ENCODE measurements around the gene BEGAIN. TPM values are rescaled to one million over a fixed set of nuclear protein-coding genes. Genes with fewer than 3 reads are reported as not detected.

Gene BEGAIN
- total and polyA plus RNA-seq, 2 donors, result 0.42 to 1.0 TPM

- peaks cover 9 to 11% of the 10 kb centered on the region in 2 donors for H3K4me1 ChIP-seq (ENCODE audit: control insufficient read depth in 2 of 2, insufficient read depth in 2 of 2, low read length in 2 of 2)
- no peak overlapping the region for H3K4me3 ChIP-seq (ENCODE audit: low read length in 2 of 2)
- H3K36me3 ChIP-seq (ENCODE audit: control insufficient read depth in 2 of 2, insufficient read depth in 2 of 2, low read length in 1 of 2), result no peaks in the 10 kb centered on the region
- H3K27me3 ChIP-seq (ENCODE audit: control insufficient read depth in 2 of 2, insufficient read depth in 1 of 2, low read length in 1 of 2), result peaks cover 0 to 2% of the 10 kb centered on the region in 2 donors
- no peak overlapping the region for H3K27ac ChIP-seq (ENCODE audit: low read depth in 1 of 2, low read length in 1 of 2)
- WGBS, result 97% methylated on average over 28 of the region's 28 CpGs
- no peaks in the 10 kb centered on the region for H3K9me3 ChIP-seq (ENCODE audit: control insufficient read depth in 2 of 2, insufficient read depth in 1 of 2, low read length in 1 of 2)
- DNase-seq (ENCODE audit: low read depth in 6 of 9, low spot score in 9 of 9), result no peak
These were observed 46.9 kb downstream of the BEGAIN start for GRCh38 chr14:100540141-100540925.

GRCh38 chr14:100539766-100540140 lies 47.5 kb downstream of the BEGAIN start:
- DNase-seq (ENCODE audit: low read depth in 6 of 9, low spot score in 9 of 9), result no peak
- Histone ChIP-seq H3K4me1 (ENCODE audit: control insufficient read depth in 2 of 2, insufficient read depth in 2 of 2, low read length in 2 of 2) (peaks cover 15 to 16% of the 10 kb centered on the region in 2 donors), H3K27ac (ENCODE audit: low read depth in 1 of 2, low read length in 1 of 2) (no peak overlapping the region), H3K9me3 (ENCODE audit: control insufficient read depth in 2 of 2, insufficient read depth in 1 of 2, low read length in 1 of 2) (no peaks in the 10 kb centered on the region), H3K36me3 (ENCODE audit: control insufficient read depth in 2 of 2, insufficient read depth in 2 of 2, low read length in 1 of 2) (peaks cover 0 to 5% of the 10 kb centered on the region in 2 donors), H3K4me3 (ENCODE audit: low read length in 2 of 2) (no peak overlapping the region), H3K27me3 (ENCODE audit: control insufficient read depth in 2 of 2, insufficient read depth in 1 of 2, low read length in 1 of 2) (peaks cover 0 to 1% of the 10 kb centered on the region in 2 donors)
- WGBS, result 96% methylated on average over 13 of the region's 13 CpGs

- Histone ChIP-seq H3K36me3 (ENCODE audit: control insufficient read depth in 2 of 2, insufficient read depth in 2 of 2, low read length in 1 of 2) (peaks cover 0 to 7% of the 10 kb centered on the region in 2 donors), H3K4me3 (ENCODE audit: low read length in 2 of 2) (no peak overlapping the region), H3K27ac (ENCODE audit: low read depth in 1 of 2, low read length in 1 of 2) (no peak overlapping the region), H3K9me3 (ENCODE audit: control insufficient read depth in 2 of 2, insufficient read depth in 1 of 2, low read length in 1 of 2) (no peaks in the 10 kb centered on the region), H3K27me3 (ENCODE audit: control insufficient read depth in 2 of 2, insufficient read depth in 1 of 2, low read length in 1 of 2) (no peaks in the 10 kb centered on the region), H3K4me1 (ENCODE audit: control insufficient read depth in 2 of 2, insufficient read depth in 2 of 2, low read length in 2 of 2) (peaks cover 21 to 23% of the 10 kb centered on the region in 2 donors)
- 98% methylated on average over 42 of the region's 42 CpGs for WGBS
- no peak for DNase-seq (ENCODE audit: low read depth in 6 of 9, low spot score in 9 of 9)
These were observed 48.1 kb downstream of the BEGAIN start for GRCh38 chr14:100539003-100539660.

GRCh38 chr14:100538351-100539002 lies 48.7 kb downstream of the BEGAIN start:
- whole genome bisulfite sequencing, result 99% methylated on average over 69 of the region's 69 CpGs
- Histone ChIP-seq H3K27me3 (ENCODE audit: control insufficient read depth in 2 of 2, insufficient read depth in 1 of 2, low read length in 1 of 2) (no peaks in the 10 kb centered on the region), H3K9me3 (ENCODE audit: control insufficient read depth in 2 of 2, insufficient read depth in 1 of 2, low read length in 1 of 2) (peaks cover 0 to 1% of the 10 kb centered on the region in 2 donors), H3K36me3 (ENCODE audit: control insufficient read depth in 2 of 2, insufficient read depth in 2 of 2, low read length in 1 of 2) (peaks cover 0 to 7% of the 10 kb centered on the region in 2 donors), H3K4me3 (ENCODE audit: low read length in 2 of 2) (no peak overlapping the region), H3K4me1 (ENCODE audit: control insufficient read depth in 2 of 2, insufficient read depth in 2 of 2, low read length in 2 of 2) (peaks cover 27 to 29% of the 10 kb centered on the region in 2 donors), H3K27ac (ENCODE audit: low read depth in 1 of 2, low read length in 1 of 2) (no peak overlapping the region)
- no peak for DNase-seq (ENCODE audit: low read depth in 6 of 9, low spot score in 9 of 9)

GRCh38 chr14:100537446-100538350 lies 49.5 kb downstream of the BEGAIN start:
- no peak for DNase-seq (ENCODE audit: low read depth in 6 of 9, low spot score in 9 of 9)
- Histone ChIP-seq H3K36me3 (ENCODE audit: control insufficient read depth in 2 of 2, insufficient read depth in 2 of 2, low read length in 1 of 2) (peaks cover 0 to 7% of the 10 kb centered on the region in 2 donors), H3K9me3 (ENCODE audit: control insufficient read depth in 2 of 2, insufficient read depth in 1 of 2, low read length in 1 of 2) (peaks cover 1 to 4% of the 10 kb centered on the region in 2 donors), H3K4me3 (ENCODE audit: low read length in 2 of 2) (no peak overlapping the region), H3K27ac (ENCODE audit: low read depth in 1 of 2, low read length in 1 of 2) (no peak overlapping the region), H3K27me3 (ENCODE audit: control insufficient read depth in 2 of 2, insufficient read depth in 1 of 2, low read length in 1 of 2) (no peaks in the 10 kb centered on the region), H3K4me1 (ENCODE audit: control insufficient read depth in 2 of 2, insufficient read depth in 2 of 2, low read length in 2 of 2) (peaks cover 33 to 37% of the 10 kb centered on the region in 2 donors)
- 97% methylated on average over 53 of the region's 53 CpGs for WGBS

- WGBS, result 98% methylated on average over 29 of the region's 29 CpGs
- Histone ChIP-seq H3K4me3 (ENCODE audit: low read length in 2 of 2) (no peak overlapping the region), H3K36me3 (ENCODE audit: control insufficient read depth in 2 of 2, insufficient read depth in 2 of 2, low read length in 1 of 2) (peaks cover 0 to 7% of the 10 kb centered on the region in 2 donors), H3K27me3 (ENCODE audit: control insufficient read depth in 2 of 2, insufficient read depth in 1 of 2, low read length in 1 of 2) (no peaks in the 10 kb centered on the region), H3K4me1 (ENCODE audit: control insufficient read depth in 2 of 2, insufficient read depth in 2 of 2, low read length in 2 of 2) (peaks cover 41 to 45% of the 10 kb centered on the region in 2 donors), H3K9me3 (ENCODE audit: control insufficient read depth in 2 of 2, insufficient read depth in 1 of 2, low read length in 1 of 2) (peaks cover 1 to 6% of the 10 kb centered on the region in 2 donors), H3K27ac (ENCODE audit: low read depth in 1 of 2, low read length in 1 of 2) (no peak overlapping the region)
- no peak for DNase-seq (ENCODE audit: low read depth in 6 of 9, low spot score in 9 of 9)
These were observed 50.3 kb downstream of the BEGAIN start for GRCh38 chr14:100536721-100537445.

- 60% methylated on average over 8 of the region's 8 CpGs for WGBS
- H3K36me3 ChIP-seq (ENCODE audit: control insufficient read depth in 2 of 2, insufficient read depth in 2 of 2, low read length in 1 of 2), result peaks cover 0 to 7% of the 10 kb centered on the region in 2 donors
- H3K27me3 ChIP-seq (ENCODE audit: control insufficient read depth in 2 of 2, insufficient read depth in 1 of 2, low read length in 1 of 2), result no peaks in the 10 kb centered on the region
- DNase-seq (ENCODE audit: low read depth in 6 of 9, low spot score in 9 of 9), result no peak
- peaks cover 1 to 6% of the 10 kb centered on the region in 2 donors for H3K9me3 ChIP-seq (ENCODE audit: control insufficient read depth in 2 of 2, insufficient read depth in 1 of 2, low read length in 1 of 2)
- no peak overlapping the region for H3K27ac ChIP-seq (ENCODE audit: low read depth in 1 of 2, low read length in 1 of 2)
- no peak overlapping the region for H3K4me3 ChIP-seq (ENCODE audit: low read length in 2 of 2)
- H3K4me1 ChIP-seq (ENCODE audit: control insufficient read depth in 2 of 2, insufficient read depth in 2 of 2, low read length in 2 of 2), result peaks cover 46 to 53% of the 10 kb centered on the region in 2 donors
These were observed 51.1 kb downstream of the BEGAIN start for GRCh38 chr14:100536121-100536510.
